ENCODE measurements around the gene C5orf47. TPM values are rescaled to one million over a fixed set of nuclear protein-coding genes. Genes with fewer than 3 reads are reported as not detected.

Gene C5orf47
- total RNA-seq, 3 donors from 2014 or later (not counting 1 experiment from before 2014, with no cell fraction given): not detected

GRCh38 chr5:173950829-173951228 is 38.1 kb upstream of the C5orf47 start:
- Histone ChIP-seq H3K27ac (ENCODE audit: low read length) (no peak overlapping the region), H3K27me3 (ENCODE audit: control insufficient read depth, insufficient read depth, low read length) (no peaks in the 10 kb centered on the region), H3K4me1 (ENCODE audit: control insufficient read depth, insufficient read depth, low read length) (no peaks in the 10 kb centered on the region), H3K36me3 (ENCODE audit: control insufficient read depth, insufficient read depth, low read length) (peaks cover 67% of the 10 kb centered on the region), H3K9me3 (ENCODE audit: control insufficient read depth, insufficient read depth, low read length) (no peaks in the 10 kb centered on the region), H3K4me3 (ENCODE audit: low read length) (no peak overlapping the region)
- ATAC-seq: no peak
- H3K4me3 Mint-ChIP-seq: no peak overlapping the region
- 95% methylated on average over 2 of the region's 2 CpGs for WGBS (ENCODE audit: insufficient coverage)
- no peaks in the 10 kb centered on the region for H3K9me3 Mint-ChIP-seq
- peaks cover 24% of the 10 kb centered on the region for H3K36me3 Mint-ChIP-seq
- no peak for TF ChIP-seq CTCF (IDR thresholded peaks at IDR 0.05)
- H3K4me1 Mint-ChIP-seq: no peaks in the 10 kb centered on the region
- no peak overlapping the region for H3K27ac Mint-ChIP-seq
- no peaks in the 10 kb centered on the region for H3K27me3 Mint-ChIP-seq (ENCODE audit: low read depth in 2 of 2)
- intact Hi-C loops (cut with micrococcal nuclease): no loop called here
- no peak for DNase-seq

GRCh38 chr5:173953528-173954090 is 35.4 kb upstream of the C5orf47 start:
- no peak for DNase-seq
- Mint-ChIP-seq H3K36me3 (peaks cover 24% of the 10 kb centered on the region), H3K9me3 (no peaks in the 10 kb centered on the region), H3K27ac (no peak overlapping the region), H3K4me1 (no peaks in the 10 kb centered on the region), H3K27me3 (ENCODE audit: low read depth in 2 of 2) (no peaks in the 10 kb centered on the region), H3K4me3 (no peak overlapping the region)
- intact Hi-C loops (cut with micrococcal nuclease): no loop called here
- 88% methylated on average over 4 of the region's 5 CpGs for WGBS (ENCODE audit: insufficient coverage)
- H3K36me3 ChIP-seq (ENCODE audit: control insufficient read depth, insufficient read depth, low read length): peaks cover 56% of the 10 kb centered on the region
- H3K27ac ChIP-seq (ENCODE audit: low read length): no peak overlapping the region
- no peaks in the 10 kb centered on the region for H3K27me3 ChIP-seq (ENCODE audit: control insufficient read depth, insufficient read depth, low read length)
- no peaks in the 10 kb centered on the region for H3K4me1 ChIP-seq (ENCODE audit: control insufficient read depth, insufficient read depth, low read length)
- TF ChIP-seq CTCF (IDR thresholded peaks at IDR 0.05): no peak
- H3K9me3 ChIP-seq (ENCODE audit: control insufficient read depth, insufficient read depth, low read length): no peaks in the 10 kb centered on the region
- no peak for ATAC-seq
- no peak overlapping the region for H3K4me3 ChIP-seq (ENCODE audit: low read length)

- no peaks in the 10 kb centered on the region for H3K4me1 Mint-ChIP-seq
- H3K36me3 ChIP-seq (ENCODE audit: control insufficient read depth, insufficient read depth, low read length): peaks cover 52% of the 10 kb centered on the region
- H3K27me3 ChIP-seq (ENCODE audit: control insufficient read depth, insufficient read depth, low read length): no peaks in the 10 kb centered on the region
- H3K27ac Mint-ChIP-seq: no peak overlapping the region
- no peak for TF ChIP-seq CTCF (IDR thresholded peaks at IDR 0.05)
- H3K4me3 ChIP-seq (ENCODE audit: low read length): no peak overlapping the region
- ATAC-seq (no peak), DNase-seq (no peak)
- H3K4me3 Mint-ChIP-seq: no peak overlapping the region
- 100% methylated on average over 4 of the region's 6 CpGs for WGBS (ENCODE audit: insufficient coverage)
- intact Hi-C loops (cut with micrococcal nuclease): no loop called here
- no peak overlapping the region for H3K27ac ChIP-seq (ENCODE audit: low read length)
- no peaks in the 10 kb centered on the region for H3K9me3 ChIP-seq (ENCODE audit: control insufficient read depth, insufficient read depth, low read length)
- no peaks in the 10 kb centered on the region for H3K9me3 Mint-ChIP-seq
- H3K4me1 ChIP-seq (ENCODE audit: control insufficient read depth, insufficient read depth, low read length): no peaks in the 10 kb centered on the region
- H3K27me3 Mint-ChIP-seq (ENCODE audit: low read depth in 2 of 2): no peaks in the 10 kb centered on the region
- peaks cover 24% of the 10 kb centered on the region for H3K36me3 Mint-ChIP-seq
These were observed 34.1 kb upstream of the C5orf47 start for GRCh38 chr5:173954671-173955521.
